Endothelial cell of umbilical vein (primary cell): ENCODE measurements around the gene RPL31. TPM values are rescaled to one million over a fixed set of nuclear protein-coding genes. Genes with fewer than 3 reads are reported as not detected.

Experiments
- BruUV-seq: library from RNA; stranded (reverse); fragments of 400-500 nt; replicated peaks from 2 replicates; lab custom pipeline; 2021; lab: Mats Ljungman, UMichigan
- CTCF ChIA-PET: fragments of 300-600, 350-600 bp; sonication (Branson Sonifier 250); formaldehyde crosslinking; loops from one replicate; lab custom pipeline; 2021; ENCODE audit warnings: antibody characterized with exemption, inconsistent platforms; lab: Charles Lee
- POLR2A ChIA-PET: fragments of 300-600, 350-600 bp; sonication (Branson Sonifier 250); formaldehyde crosslinking; loops from one replicate; lab custom pipeline; 2021; ENCODE audit warnings: antibody characterized with exemption, inconsistent platforms; lab: Charles Lee
- DNase-seq: peaks from one replicate; pipeline ENCODE4 v3.0.0-alpha.2; 2011; ENCODE audit warnings: low read depth, low spot score
- FAIRE-seq: peaks from 2 replicates; lab custom pipeline; 2011; peaks lifted over from hg19 to GRCh38; lab: Jason Lieb, UNC
- H2AFZ ChIP-seq: 2 replicates; pipeline ENCODE4 v1.6.0; 2012; ENCODE audit warnings: low read depth, low read length, control low read depth, inconsistent platforms
- H3K27ac ChIP-seq: 2 replicates; pipeline ENCODE4 v1.5.1; 2011; ENCODE audit warnings: low read depth, mild to moderate bottlenecking, control low read depth, low read length, moderate library complexity; ENCODE audit not compliant: insufficient read depth
- H3K27me3 ChIP-seq, 2 experiments: 2 replicates each; pipeline versions ENCODE4 v1.6.0 to v1.6.1; 2011; ENCODE audit warnings: low read length in 2 of 2, mixed read lengths in 1 of 2; ENCODE audit not compliant: control insufficient read depth in 2 of 2, insufficient read depth in 2 of 2
- H3K36me3 ChIP-seq, 2 experiments: 2 replicates in 1 of 2; 3 replicates in 1 of 2; pipeline ENCODE4 v1.5.1; 2011; ENCODE audit warnings: low read length in 2 of 2, mild to moderate bottlenecking in 1 of 2, moderate library complexity in 1 of 2; ENCODE audit not compliant: control insufficient read depth in 2 of 2, insufficient read depth in 2 of 2; ENCODE audit errors: extremely low read depth in 1 of 2
- H3K4me1 ChIP-seq: 3 replicates; pipeline ENCODE4 v1.5.1; 2011; ENCODE audit warnings: mild to moderate bottlenecking, low read length; ENCODE audit not compliant: control insufficient read depth, insufficient read depth; ENCODE audit errors: extremely low read depth
- H3K4me2 ChIP-seq: 2 replicates; pipeline ENCODE4 v1.6.1; 2011; ENCODE audit warnings: low read length, control low read depth, mixed read lengths; ENCODE audit not compliant: insufficient read depth
- H3K4me3 ChIP-seq, 3 experiments: fragments of 200-600 bp in 1 of 3; sonication (generic), shearing (Covaris generic) in 1 of 3; replicated peaks in 1 of 3; 2 replicates each; pipeline ENCODE4 v1.5.1; 2011 to 2016; ENCODE audit warnings: control low read depth in 3 of 3, low read length in 3 of 3, mild to moderate bottlenecking in 2 of 3, inconsistent platforms in 1 of 3, low read depth in 1 of 3, moderate library complexity in 1 of 3; ENCODE audit not compliant: insufficient read depth in 1 of 3
- H3K79me2 ChIP-seq: 2 replicates; pipeline ENCODE4 v1.6.0; 2012; ENCODE audit warnings: low read length, inconsistent platforms; ENCODE audit not compliant: control insufficient read depth, insufficient read depth
- H3K9ac ChIP-seq: replicated peaks from 2 replicates; pipeline ENCODE3; 2011; ENCODE audit warnings: low read length, control low read depth; ENCODE audit not compliant: insufficient read depth; ENCODE audit errors: extremely low read depth
- H3K9me1 ChIP-seq: replicated peaks from 3 replicates; pipeline ENCODE4 v1.6.0; 2011; ENCODE audit warnings: mild to moderate bottlenecking, low read length; ENCODE audit not compliant: control insufficient read depth, insufficient read depth; ENCODE audit errors: extremely low read depth
- H3K9me3 ChIP-seq: replicated peaks from 2 replicates; pipeline ENCODE4 v1.5.1; 2012; ENCODE audit warnings: low read length, inconsistent platforms; ENCODE audit not compliant: control insufficient read depth, insufficient read depth
- H4K20me1 ChIP-seq: replicated peaks from 2 replicates; pipeline ENCODE3; 2011; ENCODE audit warnings: mild to moderate bottlenecking, low read length; ENCODE audit not compliant: control insufficient read depth, insufficient read depth; ENCODE audit errors: extremely low read depth
- CTCF ChIP-seq, 2 donors: IDR thresholded peaks; 1 replicate in 1 of 2; 2 replicates in 1 of 2; pipeline ENCODE4 v1.5.1; 2011; ENCODE audit warnings: low read length in 2 of 2, mild to moderate bottlenecking in 2 of 2, moderate library complexity in 2 of 2, control low read depth in 1 of 2, inconsistent platforms in 1 of 2, low read depth in 1 of 2; ENCODE audit not compliant: insufficient read depth in 1 of 2; ENCODE audit errors: extremely low read depth in 1 of 2
- EZH2 ChIP-seq: IDR thresholded peaks from 2 replicates; pipeline ENCODE4 v1.6.1; 2012; ENCODE audit warnings: borderline replicate concordance, low read depth, mild to moderate bottlenecking, moderate library complexity, low read length, inconsistent platforms; ENCODE audit not compliant: severe bottlenecking
- FOS ChIP-seq: IDR thresholded peaks from 2 replicates; pipeline ENCODE4 v1.6.1; 2011; ENCODE audit warnings: mild to moderate bottlenecking, low read length, moderate library complexity, borderline replicate concordance; ENCODE audit not compliant: insufficient read depth
- GATA2 ChIP-seq: IDR thresholded peaks from 2 replicates; pipeline ENCODE4 v1.7.0; 2011; ENCODE audit warnings: low read depth, mild to moderate bottlenecking, moderate library complexity, mixed read lengths, low read length; ENCODE audit not compliant: insufficient read length, insufficient read depth
- JUN ChIP-seq: IDR thresholded peaks from 2 replicates; pipeline ENCODE4 v1.6.1; 2011; ENCODE audit warnings: borderline replicate concordance, low read depth; ENCODE audit not compliant: insufficient read length, insufficient read depth
- MAX ChIP-seq: IDR thresholded peaks from 2 replicates; pipeline ENCODE4 v1.6.1; 2011; ENCODE audit not compliant: insufficient read depth, insufficient read length
- MYC ChIP-seq: IDR thresholded peaks from one replicate; pipeline ENCODE4 v1.6.1; 2011; ENCODE audit warnings: mild to moderate bottlenecking, low read depth, low read length
- POLR2A ChIP-seq: IDR thresholded peaks from 2 replicates; pipeline ENCODE4 v1.6.1; 2012; ENCODE audit warnings: low read depth, mild to moderate bottlenecking, control low read depth, low read length
- POLR2AphosphoS5 ChIP-seq: IDR thresholded peaks from 2 replicates; pipeline ENCODE4 v1.6.1; 2012; ENCODE audit warnings: low read depth, mild to moderate bottlenecking, control low read depth, low read length, moderate library complexity; ENCODE audit not compliant: insufficient read depth
- dilution Hi-C: fragments of 300-500 bp; cut with MboI; formaldehyde crosslinking; loops from one replicate; pipeline ENCODE4 v1.15.0; 2019; ENCODE audit warnings: low sequenced_read_pairs; ENCODE audit not compliant: extremely low pct_ligation_motif_present
- intact Hi-C: fragments of 100-400 bp; cut with micrococcal nuclease; formaldehyde crosslinking; loops from one replicate; pipeline ENCODE4 v1.10.0; 2022
- polyA plus RNA-seq, 4 experiments: library from polyadenylated mRNA; depleted of rRNA in 3 of 4; stranded (reverse) in 3 of 4; unstranded in 1 of 4; fragments of >200 nt; gene quantifications; 2 replicates each; pipeline versions ENCODE4 v1.2.1 to v1.2.3, GENCODE V29; 2011 to 2012; ENCODE audit warnings: missing spikeins in 1 of 4
- total RNA-seq: library from RNA; stranded (reverse); gene quantifications from 2 replicates; pipeline ENCODE4 v1.2.3, GENCODE V29; 2021

The RPL31 gene
- total and polyA plus RNA-seq, 2 donors (not counting 3 experiments of a cell fraction or from before 2014, with no cell fraction given): 1,137 to 1,355 TPM

DNA sequence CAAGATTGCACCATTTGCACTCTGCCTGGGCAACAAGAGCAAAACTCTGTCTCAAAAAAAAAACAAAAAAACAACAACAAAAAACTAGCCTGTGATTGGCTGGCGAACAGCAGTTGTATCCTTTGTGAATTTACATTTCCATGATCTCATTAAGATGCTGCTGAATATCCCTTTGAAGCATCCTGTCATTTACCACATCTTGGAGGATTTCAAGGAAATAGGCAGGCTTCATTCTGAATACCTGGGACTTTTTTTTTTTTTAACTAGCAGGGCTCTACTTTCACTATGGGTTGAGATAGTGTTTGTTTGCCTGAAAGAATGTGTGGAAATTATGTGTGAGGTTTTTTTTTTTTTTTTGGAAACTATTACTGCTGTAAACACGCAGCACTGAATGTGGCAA, 49.6 kb upstream of the RPL31 start:
- H4K20me1 ChIP-seq: no peaks in the 10 kb centered on the region
- H3K9ac ChIP-seq: no peak overlapping the region
- FAIRE-seq (peak; percentile 21), DNase-seq (no peak)
- TF ChIP-seq FOS: no peak
- no peak for TF ChIP-seq JUN
- no peak for TF ChIP-seq EZH2
- TF ChIP-seq MYC: no peak
- TF ChIP-seq POLR2AphosphoS5: no peak
- TF ChIP-seq GATA2: no peak
- no peak for TF ChIP-seq MAX
- no peak for TF ChIP-seq CTCF (IDR thresholded peaks at IDR 0.05; ENCODE audit: extremely low read depth in 1 of 2, insufficient read depth in 1 of 2, low read depth in 1 of 2, low read length in 2 of 2)
- TF ChIP-seq POLR2A: no peak
- H3K4me1 ChIP-seq: no peaks in the 10 kb centered on the region
- no peak overlapping the region for H3K4me2 ChIP-seq
- dilution Hi-C loops: no loop called here
- ChIA-PET CTCF (no interaction called here), POLR2A (no interaction called here)
- H3K4me3 ChIP-seq: no peak overlapping the region
- no peaks in the 10 kb centered on the region for H3K9me1 ChIP-seq
- H2AFZ ChIP-seq: no peak overlapping the region
- no TSS peak for BruUV-seq
- no peaks in the 10 kb centered on the region for H3K79me2 ChIP-seq
- no peaks in the 10 kb centered on the region for H3K9me3 ChIP-seq
- no peak overlapping the region for H3K27ac ChIP-seq
- H3K36me3 ChIP-seq: peaks cover 0 to 12% of the 10 kb centered on the region in 2 experiments
- intact Hi-C loops: no loop called here
- H3K27me3 ChIP-seq: no peaks in the 10 kb centered on the region
